ENCODE data around the gene RAE1. TPM values are rescaled to one million over a fixed set of nuclear protein-coding genes. Genes with fewer than 3 reads are reported as not detected.
A peak's percentile ranks its signal among the peaks of the same experiment; 100 is the strongest.

Gene RAE1
- total RNA-seq, 4 donors from 2014 or later = 30.5 to 45.7 (median 34.5) TPM

DNA sequence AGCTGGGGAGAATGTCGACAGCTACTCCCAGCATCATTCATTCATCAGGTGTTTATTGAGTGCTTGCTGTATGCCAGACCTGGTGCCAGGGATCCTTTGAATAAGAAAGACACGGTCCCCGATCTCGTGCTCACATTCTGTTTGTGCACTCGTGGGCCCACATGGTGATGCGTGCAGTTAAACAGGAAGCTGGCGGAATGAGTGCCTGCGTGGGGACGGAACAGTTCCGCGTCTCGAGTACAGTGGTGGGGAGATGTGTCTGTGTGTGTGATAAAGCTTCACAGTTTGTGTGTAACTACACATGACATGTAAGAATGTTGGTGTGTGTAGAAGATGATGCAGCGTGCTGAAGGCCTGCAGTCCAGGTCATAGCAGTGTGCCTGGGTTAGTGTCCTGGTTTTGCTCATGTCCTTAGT, 46.6 kb downstream of the RAE1 start:
- TF ChIP-seq CTCF (IDR thresholded peaks at IDR 0.05) (no peak), POLR2A (IDR thresholded peaks at IDR 0.05) (no peak)
- 60 to 76% methylated on average over 13 of the region's 13 CpGs for WGBS, 2 donors
- DNase-seq (ENCODE audit: low spot score in 2 of 2) = no peak
- intact Hi-C loops (cut with DNase I; ENCODE audit: low total_unique reads) = no loop called here
- H3K4me3 ChIP-seq (ENCODE audit: low read depth, poor library complexity, severe bottlenecking) = no peak overlapping the region

DNA sequence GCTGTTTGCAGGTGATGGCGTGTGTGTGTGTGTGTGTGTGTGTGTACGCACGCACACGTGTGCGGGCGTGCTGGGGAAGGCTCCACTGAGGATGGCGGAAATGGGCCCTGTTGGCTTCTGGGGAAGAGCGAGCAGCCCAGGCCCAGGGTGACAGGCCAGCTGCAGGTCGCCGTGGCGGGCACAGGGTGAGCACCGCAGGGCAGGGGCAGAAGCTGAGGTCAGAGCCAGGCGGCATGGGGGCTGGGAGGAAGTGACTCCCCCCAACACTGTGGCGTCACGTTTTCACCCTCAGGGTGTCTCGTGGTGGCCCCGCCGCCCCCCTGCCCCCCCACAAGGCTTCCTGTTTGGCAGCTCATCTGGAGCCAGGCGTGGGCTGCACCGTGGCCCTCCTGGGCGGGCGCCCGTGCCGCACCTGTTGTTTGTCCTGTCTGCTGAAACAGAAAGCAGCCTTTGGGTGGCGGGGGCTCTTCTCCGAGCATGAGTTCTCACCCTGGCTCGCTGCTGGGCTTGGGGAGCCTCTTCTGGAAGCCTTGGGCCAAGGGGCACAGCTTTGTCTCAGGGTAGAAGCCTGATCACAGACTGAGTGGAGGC, 47.3 kb downstream of the RAE1 start:
- no peak for TF ChIP-seq CTCF (IDR thresholded peaks at IDR 0.05)
- TF ChIP-seq POLR2A (IDR thresholded peaks at IDR 0.05) = no peak
- intact Hi-C loops (cut with DNase I; ENCODE audit: low total_unique reads) = no loop called here
- peak; percentile 35 to 94 for DNase-seq (ENCODE audit: low spot score in 2 of 2)

DNA sequence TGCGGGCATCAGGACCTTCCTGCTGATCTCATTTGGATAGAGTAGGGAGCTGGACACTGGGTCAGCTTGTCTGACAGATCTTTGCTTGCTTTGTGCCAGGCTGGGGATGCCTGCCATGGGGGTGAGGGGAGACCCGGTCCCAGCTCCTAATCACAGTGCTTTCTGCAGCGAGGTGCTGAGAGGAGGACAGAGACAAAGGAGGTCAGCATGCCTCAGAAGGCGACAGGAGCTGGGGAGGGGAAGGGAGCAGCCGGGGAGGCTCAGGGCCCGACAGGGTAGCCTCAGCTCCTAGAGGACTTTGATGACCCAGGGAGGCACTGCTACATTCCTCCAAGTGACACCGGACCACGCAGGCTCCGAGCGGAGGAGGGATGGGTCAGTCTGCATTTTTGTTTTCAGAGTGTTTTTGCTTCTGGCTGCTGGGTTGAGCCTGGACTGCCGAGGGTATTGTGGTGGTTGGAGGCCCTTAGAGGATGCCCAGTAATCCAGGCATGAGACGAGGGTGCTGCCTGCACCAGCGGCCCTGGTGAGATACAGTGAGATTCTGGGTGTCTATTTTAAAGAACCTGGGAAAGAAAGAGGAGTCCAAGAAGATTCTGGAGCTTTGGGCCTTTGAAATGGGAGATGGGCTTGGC, 48.0 kb downstream of the RAE1 start:
- intact Hi-C loops (cut with DNase I; ENCODE audit: low total_unique reads) = no loop called here
- no peak overlapping the region for H3K4me3 ChIP-seq (ENCODE audit: low read depth, poor library complexity, severe bottlenecking)

More for the DNA sequence above, 47.3 kb downstream of the RAE1 start:
- WGBS, 2 donors = 68 to 76% methylated on average over 17 to 20 of the region's 27 CpGs
- no peak overlapping the region for H3K4me3 ChIP-seq (ENCODE audit: low read depth, poor library complexity, severe bottlenecking)

DNA sequence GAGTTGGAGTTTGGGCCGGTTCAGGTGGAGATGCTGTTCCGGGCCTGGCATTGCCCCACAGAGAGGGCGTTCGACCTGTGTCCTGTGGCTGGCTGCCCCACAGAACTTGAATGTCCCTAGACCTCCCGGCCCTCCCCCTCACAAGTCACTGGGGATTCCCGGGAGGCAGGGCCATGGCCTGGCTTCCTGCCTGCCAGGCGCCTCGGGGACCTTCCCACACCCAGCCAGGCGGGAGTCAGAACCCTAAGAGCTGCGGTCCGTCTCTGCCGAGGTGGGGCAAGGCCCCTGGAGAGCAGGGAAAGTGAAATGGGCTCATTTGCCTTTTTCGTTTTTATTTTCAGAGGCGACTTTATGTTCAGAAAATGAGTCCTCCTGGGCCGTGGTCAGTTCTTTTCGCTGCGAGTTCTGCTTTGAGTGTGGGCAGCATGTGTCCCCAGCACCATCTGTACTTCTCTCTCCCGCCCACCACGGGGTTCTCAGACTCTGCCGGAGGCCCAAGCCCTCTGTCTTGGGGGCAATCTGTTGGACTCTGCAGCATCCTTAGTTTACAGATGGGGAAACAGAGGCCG, 48.6 kb downstream of the RAE1 start:
- WGBS, 2 donors = 51 to 56% methylated on average over 21 of the region's 21 CpGs
- TF ChIP-seq POLR2A (IDR thresholded peaks at IDR 0.05) (no peak), CTCF (IDR thresholded peaks at IDR 0.05) (no peak)
- no peak overlapping the region for H3K4me3 ChIP-seq (ENCODE audit: low read depth, poor library complexity, severe bottlenecking)
- no peak for DNase-seq (ENCODE audit: low spot score in 2 of 2)
- intact Hi-C loops (cut with DNase I; ENCODE audit: low total_unique reads) = no loop called here

More for the DNA sequence above, 48.0 kb downstream of the RAE1 start:
- DNase-seq (ENCODE audit: low spot score in 2 of 2) = no peak
- no peak for TF ChIP-seq CTCF (IDR thresholded peaks at IDR 0.05)
- 69 to 79% methylated on average over 12 to 13 of the region's 13 CpGs for WGBS, 2 donors

DNA sequence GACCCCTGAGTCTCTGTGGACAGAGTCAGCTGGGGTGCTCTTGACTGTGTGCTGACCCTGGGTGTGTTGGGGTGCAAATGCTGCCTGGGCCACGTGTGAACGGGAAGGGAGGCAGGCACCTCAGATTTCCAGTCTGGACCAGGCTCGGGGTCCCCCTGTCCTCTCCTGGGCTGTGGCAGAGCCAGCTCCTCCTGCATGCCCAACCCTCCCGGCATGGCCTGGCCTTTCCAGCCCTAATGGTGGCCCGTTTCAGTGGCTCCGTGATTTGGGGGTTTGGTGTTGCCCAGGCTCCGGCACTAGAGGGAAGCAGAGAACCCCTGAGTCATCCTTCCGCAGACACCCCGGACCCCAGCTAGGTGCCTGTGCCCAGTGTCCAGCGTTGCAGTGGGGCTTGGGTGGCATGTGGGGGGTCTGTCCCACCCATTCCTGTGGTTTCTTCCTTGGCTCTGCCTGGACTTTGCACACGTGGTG, 49.2 kb downstream of the RAE1 start:
- DNase-seq (ENCODE audit: low spot score in 2 of 2) = no peak
- H3K4me3 ChIP-seq (ENCODE audit: low read depth, poor library complexity, severe bottlenecking) = no peak overlapping the region
- 78 to 84% methylated on average over 10 to 11 of the region's 11 CpGs for WGBS, 2 donors
- TF ChIP-seq POLR2A (IDR thresholded peaks at IDR 0.05) (no peak), CTCF (IDR thresholded peaks at IDR 0.05) (no peak)
- intact Hi-C loops (cut with DNase I; ENCODE audit: low total_unique reads) = no loop called here

All from lower leg skin (tissue), 4 donors.